NOMO-1 treated with DMSO at 0.1 percent for 48 hours (cell line): ENCODE results near the gene CHERP.
"Not testable (repeated sequence)": the region's sequence is repeated elsewhere in the genome, so short reads cannot be mapped to it uniquely, and the experiment has no call there.

Experiments used
- DNase-seq: peaks from one replicate; lab custom pipeline; 2025; ENCODE audit not compliant: unreplicated experiment; lab: John Stamatoyannopoulos, UW

CHERP gene

GRCh38 chr19:16543734-16544133, 1.5 kb upstream of the CHERP start:
- not testable (repeated sequence) for DNase-seq

- DNase-seq, result no peak
Observed at GRCh38 chr19:16542910-16543472, 754 bp upstream of the CHERP start.

- peak; percentile 21 for DNase-seq
Observed at GRCh38 chr19:16541526-16542044, 652 bp downstream of the CHERP start.

- DNase-seq, result no peak
Observed at GRCh38 chr19:16540948-16541347, 1.3 kb downstream of the CHERP start.

GRCh38 chr19:16537111-16537510, 5.1 kb downstream of the CHERP start:
- DNase-seq, result no peak

GRCh38 chr19:16536130-16536529, 6.1 kb downstream of the CHERP start:
- DNase-seq, result no peak

- no peak for DNase-seq
Observed at GRCh38 chr19:16535381-16535780, 6.9 kb downstream of the CHERP start.

GRCh38 chr19:16532440-16533234, 9.6 kb downstream of the CHERP start:
- no peak for DNase-seq

- DNase-seq, result no peak
Observed at GRCh38 chr19:16531380-16531669, 10.9 kb downstream of the CHERP start.

GRCh38 chr19:16530540-16531379, 11.5 kb downstream of the CHERP start:
- no peak for DNase-seq

GRCh38 chr19:16529466-16530144, 12.6 kb downstream of the CHERP start:
- DNase-seq, result no peak

GRCh38 chr19:16527971-16528521, 14.2 kb downstream of the CHERP start:
- DNase-seq, result no peak

GRCh38 chr19:16527334-16527935, 14.8 kb downstream of the CHERP start:
- DNase-seq, result no peak

- no peak for DNase-seq
Observed at GRCh38 chr19:16525751-16526481, 16.3 kb downstream of the CHERP start.

- no peak for DNase-seq
Observed at GRCh38 chr19:16524991-16525734, 17.1 kb downstream of the CHERP start.

- no peak for DNase-seq
Observed at GRCh38 chr19:16522559-16523377, 19.5 kb downstream of the CHERP start.

- DNase-seq, result no peak
Observed at GRCh38 chr19:16521715-16522289, 20.4 kb downstream of the CHERP start.
